ENCODE data around the gene NR6A1.
"Not testable (repeated sequence)": the region's sequence is repeated elsewhere in the genome, so short reads cannot be mapped to it uniquely, and the experiment has no call there.

NR6A1 gene

DNA sequence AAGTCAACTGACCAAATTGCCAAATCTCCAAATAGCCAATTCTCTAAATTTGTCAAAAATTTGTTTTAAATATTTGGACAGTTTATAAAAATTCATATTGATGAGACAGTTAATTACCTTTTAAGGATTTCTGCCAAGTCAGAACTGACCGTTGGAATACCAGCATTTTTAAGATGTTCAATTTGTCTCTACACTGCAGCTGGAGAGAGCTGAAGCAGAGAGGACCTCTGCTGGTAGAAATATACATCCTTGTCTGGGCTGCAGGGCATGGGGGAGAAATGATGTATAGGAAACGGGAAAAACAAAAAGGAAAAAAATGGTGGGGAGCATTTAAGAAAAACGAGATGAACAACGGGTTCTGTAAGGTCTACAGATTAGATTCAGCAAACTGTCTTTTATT, 16.8 kb downstream of the NR6A1 start:
- Histone ChIP-seq H3K9me3 (ENCODE audit: control insufficient read depth, insufficient read depth, low read length) (no peaks in the 10 kb centered on the region), H3K27ac (ENCODE audit: low read depth, low read length) (no peak overlapping the region), H3K36me3 (ENCODE audit: control insufficient read depth, insufficient read depth, low read length) (no peaks in the 10 kb centered on the region), H3K27me3 (ENCODE audit: control insufficient read depth, insufficient read depth, low read length) (no peaks in the 10 kb centered on the region), H3K4me3 (ENCODE audit: low read depth, low read length) (no peak overlapping the region), H3K4me1 (ENCODE audit: control insufficient read depth, insufficient read depth, low read length) (peaks cover 74% of the 10 kb centered on the region), H3K9ac (ENCODE audit: low read depth, low read length) (no peak overlapping the region)

DNA sequence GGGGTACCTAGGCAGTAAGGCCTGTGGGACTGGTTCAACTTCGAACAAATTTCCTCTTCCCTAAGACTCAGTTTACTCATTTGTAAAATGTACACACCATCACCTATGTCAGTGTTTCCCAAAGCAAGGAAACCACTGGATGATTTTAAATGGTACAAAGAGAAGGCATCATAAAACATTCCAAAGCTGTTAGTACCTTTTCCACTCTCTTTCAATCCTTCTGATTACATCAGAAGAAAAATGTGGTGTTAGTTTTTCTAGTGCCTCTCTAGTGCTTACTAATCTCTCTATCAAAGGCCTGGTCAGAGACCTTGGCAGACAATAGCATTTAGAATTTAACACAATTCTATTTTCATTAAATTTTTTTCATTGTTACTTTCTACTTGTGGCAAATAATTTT, 18.1 kb downstream of the NR6A1 start:
- Histone ChIP-seq H3K4me1 (ENCODE audit: control insufficient read depth, insufficient read depth, low read length) (peaks cover 61% of the 10 kb centered on the region), H3K9me3 (ENCODE audit: control insufficient read depth, insufficient read depth, low read length) (no peaks in the 10 kb centered on the region), H3K4me3 (ENCODE audit: low read depth, low read length) (no peak overlapping the region), H3K27me3 (ENCODE audit: control insufficient read depth, insufficient read depth, low read length) (no peaks in the 10 kb centered on the region), H3K9ac (ENCODE audit: low read depth, low read length) (no peak overlapping the region), H3K36me3 (ENCODE audit: control insufficient read depth, insufficient read depth, low read length) (no peaks in the 10 kb centered on the region), H3K27ac (ENCODE audit: low read depth, low read length) (peak overlapping the region; percentile 55)

DNA sequence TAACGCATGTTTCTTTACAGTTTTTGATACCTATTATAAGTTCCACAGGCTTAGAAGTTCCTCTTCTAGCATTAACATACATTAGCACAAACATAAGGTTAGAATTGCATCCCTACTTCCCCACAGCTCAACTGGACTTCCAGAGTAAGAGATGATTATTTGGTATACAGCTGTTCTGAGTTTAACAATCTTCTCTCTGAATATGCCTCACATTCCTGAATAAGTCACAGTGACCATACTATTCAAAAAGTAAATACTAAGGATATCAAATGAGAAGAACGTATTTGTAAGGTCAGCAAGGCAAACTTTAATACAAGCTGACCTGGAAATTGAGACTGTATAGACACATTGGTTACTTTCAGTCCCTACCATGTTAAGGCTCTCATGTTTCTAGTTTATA, 21.3 kb downstream of the NR6A1 start:
- no peaks in the 10 kb centered on the region for H3K9me3 ChIP-seq (ENCODE audit: control insufficient read depth, insufficient read depth, low read length)
- no peak overlapping the region for H3K9ac ChIP-seq (ENCODE audit: low read depth, low read length)
- H3K4me3 ChIP-seq (ENCODE audit: low read depth, low read length), result no peak overlapping the region
- no peak overlapping the region for H3K27ac ChIP-seq (ENCODE audit: low read depth, low read length)
- peaks cover 29% of the 10 kb centered on the region for H3K4me1 ChIP-seq (ENCODE audit: control insufficient read depth, insufficient read depth, low read length)
- H3K36me3 ChIP-seq (ENCODE audit: control insufficient read depth, insufficient read depth, low read length), result no peaks in the 10 kb centered on the region
- H3K27me3 ChIP-seq (ENCODE audit: control insufficient read depth, insufficient read depth, low read length), result no peaks in the 10 kb centered on the region

GRCh38 chr9:124749284-124749683, 21.8 kb downstream of the NR6A1 start:
- Histone ChIP-seq H3K4me1 (ENCODE audit: control insufficient read depth, insufficient read depth, low read length) (peaks cover 25% of the 10 kb centered on the region), H3K9me3 (ENCODE audit: control insufficient read depth, insufficient read depth, low read length) (no peaks in the 10 kb centered on the region), H3K27ac (ENCODE audit: low read depth, low read length) (no peak overlapping the region), H3K9ac (ENCODE audit: low read depth, low read length) (no peak overlapping the region), H3K4me3 (ENCODE audit: low read depth, low read length) (no peak overlapping the region), H3K36me3 (ENCODE audit: control insufficient read depth, insufficient read depth, low read length) (no peaks in the 10 kb centered on the region), H3K27me3 (ENCODE audit: control insufficient read depth, insufficient read depth, low read length) (no peaks in the 10 kb centered on the region)

DNA sequence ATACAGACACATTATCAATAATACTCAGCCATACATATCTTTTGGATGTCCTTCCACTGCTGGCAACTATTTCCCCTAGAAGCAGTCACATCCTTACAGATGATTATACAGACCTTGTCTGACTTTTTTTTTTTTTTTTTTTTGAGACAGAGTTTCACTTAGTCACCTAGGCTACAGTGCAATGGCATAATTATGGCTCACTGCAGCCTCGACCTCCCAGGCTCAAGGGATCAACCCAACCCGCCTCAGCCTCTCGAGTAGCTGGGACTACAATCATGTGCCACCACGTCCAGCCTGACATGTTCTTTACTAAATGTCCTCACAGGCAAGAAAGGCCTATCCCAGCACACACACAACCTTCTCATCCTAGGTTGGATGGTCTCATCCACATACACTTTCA, 24.0 kb downstream of the NR6A1 start:
- Histone ChIP-seq H3K27me3 (ENCODE audit: control insufficient read depth, insufficient read depth, low read length) (no peaks in the 10 kb centered on the region), H3K36me3 (ENCODE audit: control insufficient read depth, insufficient read depth, low read length) (no peaks in the 10 kb centered on the region), H3K4me1 (ENCODE audit: control insufficient read depth, insufficient read depth, low read length) (peaks cover 14% of the 10 kb centered on the region), H3K9me3 (ENCODE audit: control insufficient read depth, insufficient read depth, low read length) (no peaks in the 10 kb centered on the region), H3K27ac (ENCODE audit: low read depth, low read length) (no peak overlapping the region), H3K9ac (ENCODE audit: low read depth, low read length) (no peak overlapping the region), H3K4me3 (ENCODE audit: low read depth, low read length) (no peak overlapping the region)

DNA sequence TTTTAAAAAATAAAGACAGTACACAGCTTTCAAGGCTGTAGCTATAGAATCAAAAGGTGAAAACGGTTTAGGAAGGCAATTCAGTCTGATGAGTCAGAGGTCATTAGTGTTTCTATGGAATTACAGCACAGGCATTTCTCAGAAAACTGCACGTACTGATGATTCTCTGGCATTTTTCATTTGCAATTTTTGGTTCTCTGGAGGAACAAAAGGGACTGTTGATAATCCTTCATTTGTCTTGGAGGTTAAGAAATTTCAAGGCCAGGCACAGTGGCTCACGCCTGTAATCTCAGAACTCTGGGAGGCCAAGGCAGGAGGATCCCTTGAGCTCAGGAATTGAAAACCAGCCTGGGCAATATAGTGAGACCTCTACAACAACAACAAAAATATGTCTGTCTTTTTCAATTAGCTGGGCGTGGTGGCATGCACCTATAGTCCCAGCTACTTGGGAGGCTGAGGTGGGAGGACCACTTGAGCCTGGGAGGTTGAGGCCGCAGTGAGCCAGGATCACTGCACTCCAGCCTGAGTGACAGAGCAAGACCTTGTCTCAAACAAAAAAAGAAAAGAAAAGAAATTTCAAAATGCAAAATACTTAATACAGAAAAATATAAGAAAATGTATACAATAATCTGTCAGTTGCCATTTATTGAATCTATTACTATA, 27.3 kb downstream of the NR6A1 start:
- Histone ChIP-seq H3K9ac (ENCODE audit: low read depth, low read length) (no peak overlapping the region), H3K36me3 (ENCODE audit: control insufficient read depth, insufficient read depth, low read length) (no peaks in the 10 kb centered on the region), H3K4me1 (ENCODE audit: control insufficient read depth, insufficient read depth, low read length) (peaks cover 7% of the 10 kb centered on the region), H3K4me3 (ENCODE audit: low read depth, low read length) (no peak overlapping the region), H3K27ac (ENCODE audit: low read depth, low read length) (no peak overlapping the region), H3K9me3 (ENCODE audit: control insufficient read depth, insufficient read depth, low read length) (no peaks in the 10 kb centered on the region), H3K27me3 (ENCODE audit: control insufficient read depth, insufficient read depth, low read length) (no peaks in the 10 kb centered on the region)

GRCh38 chr9:124742940-124743339, 28.2 kb downstream of the NR6A1 start:
- H3K9ac ChIP-seq (ENCODE audit: low read depth, low read length), result no peak overlapping the region
- H3K27ac ChIP-seq (ENCODE audit: low read depth, low read length), result no peak overlapping the region
- no peaks in the 10 kb centered on the region for H3K27me3 ChIP-seq (ENCODE audit: control insufficient read depth, insufficient read depth, low read length)
- H3K36me3 ChIP-seq (ENCODE audit: control insufficient read depth, insufficient read depth, low read length), result no peaks in the 10 kb centered on the region
- peaks cover 7% of the 10 kb centered on the region for H3K4me1 ChIP-seq (ENCODE audit: control insufficient read depth, insufficient read depth, low read length)
- no peaks in the 10 kb centered on the region for H3K9me3 ChIP-seq (ENCODE audit: control insufficient read depth, insufficient read depth, low read length)
- no peak overlapping the region for H3K4me3 ChIP-seq (ENCODE audit: low read depth, low read length)

DNA sequence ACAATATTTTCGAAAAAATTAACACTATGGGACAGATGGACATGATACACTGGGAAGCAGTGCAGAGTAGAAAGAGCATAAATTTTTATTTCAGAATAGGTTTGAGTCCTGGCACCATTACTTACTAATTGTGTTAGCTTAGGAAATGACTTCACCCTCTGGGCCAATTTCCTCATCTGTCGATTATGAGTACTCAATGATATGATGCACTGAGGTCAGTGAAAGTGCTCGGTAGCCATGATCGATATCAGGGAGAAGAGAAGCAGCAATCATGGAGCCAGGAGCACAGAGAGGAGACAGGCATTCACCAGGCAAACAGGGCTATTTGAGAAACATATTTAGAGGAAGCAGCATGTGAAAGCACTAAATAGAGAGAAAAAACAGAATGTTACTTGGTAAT, 29.4 kb downstream of the NR6A1 start:
- H3K4me3 ChIP-seq (ENCODE audit: low read depth, low read length), result no peak overlapping the region
- no peak overlapping the region for H3K9ac ChIP-seq (ENCODE audit: low read depth, low read length)
- peaks cover 7% of the 10 kb centered on the region for H3K4me1 ChIP-seq (ENCODE audit: control insufficient read depth, insufficient read depth, low read length)
- no peak overlapping the region for H3K27ac ChIP-seq (ENCODE audit: low read depth, low read length)
- H3K27me3 ChIP-seq (ENCODE audit: control insufficient read depth, insufficient read depth, low read length), result no peaks in the 10 kb centered on the region
- no peaks in the 10 kb centered on the region for H3K36me3 ChIP-seq (ENCODE audit: control insufficient read depth, insufficient read depth, low read length)
- no peaks in the 10 kb centered on the region for H3K9me3 ChIP-seq (ENCODE audit: control insufficient read depth, insufficient read depth, low read length)

GRCh38 chr9:124741149-124741548, 30.0 kb downstream of the NR6A1 start:
- no peak overlapping the region for H3K27ac ChIP-seq (ENCODE audit: low read depth, low read length)
- no peaks in the 10 kb centered on the region for H3K27me3 ChIP-seq (ENCODE audit: control insufficient read depth, insufficient read depth, low read length)

DNA sequence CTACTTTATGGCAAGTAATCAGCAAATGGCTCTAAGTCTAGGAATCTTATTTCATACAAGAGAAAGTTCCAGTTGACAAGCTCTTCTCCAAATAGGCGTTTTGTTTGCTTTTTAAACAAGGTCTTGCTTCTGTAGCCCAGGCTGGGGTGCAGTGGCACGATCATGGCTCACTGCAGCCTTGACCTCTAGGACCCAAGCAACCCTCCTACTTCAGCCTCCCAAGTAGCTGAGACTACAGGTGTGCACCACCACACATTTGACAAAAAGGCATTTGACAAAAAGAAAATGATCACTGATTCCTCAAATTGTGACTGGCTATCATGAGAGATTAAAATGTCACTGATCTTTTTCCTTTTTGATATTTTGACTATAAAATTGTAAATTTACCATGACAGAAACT, 31.8 kb downstream of the NR6A1 start:
- Histone ChIP-seq H3K4me1 (ENCODE audit: control insufficient read depth, insufficient read depth, low read length) (peaks cover 21% of the 10 kb centered on the region), H3K27me3 (ENCODE audit: control insufficient read depth, insufficient read depth, low read length) (no peaks in the 10 kb centered on the region), H3K9ac (ENCODE audit: low read depth, low read length) (no peak overlapping the region), H3K4me3 (ENCODE audit: low read depth, low read length) (no peak overlapping the region), H3K27ac (ENCODE audit: low read depth, low read length) (no peak overlapping the region), H3K36me3 (ENCODE audit: control insufficient read depth, insufficient read depth, low read length) (no peaks in the 10 kb centered on the region), H3K9me3 (ENCODE audit: control insufficient read depth, insufficient read depth, low read length) (no peaks in the 10 kb centered on the region)

More at GRCh38 chr9:124741149-124741548, 30.0 kb downstream of the NR6A1 start:
- Histone ChIP-seq H3K9ac (ENCODE audit: low read depth, low read length) (no peak overlapping the region), H3K36me3 (ENCODE audit: control insufficient read depth, insufficient read depth, low read length) (no peaks in the 10 kb centered on the region), H3K9me3 (ENCODE audit: control insufficient read depth, insufficient read depth, low read length) (no peaks in the 10 kb centered on the region), H3K4me3 (ENCODE audit: low read depth, low read length) (no peak overlapping the region), H3K4me1 (ENCODE audit: control insufficient read depth, insufficient read depth, low read length) (peaks cover 7% of the 10 kb centered on the region)

DNA sequence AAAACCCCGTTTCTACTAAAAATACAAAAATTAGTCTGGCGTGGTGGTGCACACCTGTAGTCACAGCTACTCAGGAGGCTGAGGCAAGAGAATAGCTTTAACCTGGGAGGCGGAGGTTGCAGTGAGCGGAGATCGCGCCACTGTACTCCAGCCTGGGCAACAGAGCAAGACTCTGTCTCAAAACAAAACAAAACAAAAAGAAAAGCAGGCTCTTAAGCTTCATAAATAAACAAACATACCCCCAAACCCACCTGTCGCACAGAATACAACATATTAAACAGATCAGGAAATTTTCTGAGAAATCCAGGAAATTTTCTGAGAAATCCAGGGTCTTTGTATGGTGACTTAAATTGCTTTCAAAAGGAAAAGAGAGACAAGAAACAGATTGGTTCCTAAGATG, 33.0 kb downstream of the NR6A1 start:
- H3K9ac ChIP-seq (ENCODE audit: low read depth, low read length); H3K4me3 ChIP-seq (ENCODE audit: low read depth, low read length); H3K27me3 ChIP-seq (ENCODE audit: control insufficient read depth, insufficient read depth, low read length); H3K36me3 ChIP-seq (ENCODE audit: control insufficient read depth, insufficient read depth, low read length); H3K27ac ChIP-seq (ENCODE audit: low read depth, low read length); H3K9me3 ChIP-seq (ENCODE audit: control insufficient read depth, insufficient read depth, low read length): not testable (repeated sequence)
- H3K4me1 ChIP-seq (ENCODE audit: control insufficient read depth, insufficient read depth, low read length), result peaks cover 21% of the 10 kb centered on the region

All from HUES48 (cell line).